ENCODE data around the gene ABCD3.

GRCh38 chr1:94396356-94397010 lies 21.7 kb upstream of the ABCD3 start:
- no peak for TF ChIP-seq POLR2A (IDR thresholded peaks at IDR 0.05; ENCODE audit: extremely low read depth, insufficient read length)
- no peak for TF ChIP-seq CTCF (IDR thresholded peaks at IDR 0.05; ENCODE audit: low read depth, low read length)
- no peak for TF ChIP-seq MAX (IDR thresholded peaks at IDR 0.05; ENCODE audit: low read depth, low read length)
